SH-SY5Y (cell line): ENCODE measurements around the gene STMN1.

Source experiments
- GATA2 ChIP-seq: IDR thresholded peaks from 2 replicates; pipeline ENCODE4 v1.6.1; 2011; ENCODE audit warnings: mild to moderate bottlenecking, low read depth, low read length
- GATA3 ChIP-seq: IDR thresholded peaks from 2 replicates; pipeline ENCODE4 v1.6.1; 2011; ENCODE audit warnings: low read depth, mild to moderate bottlenecking, low read length, moderate library complexity

The STMN1 gene

GRCh38 chr1:25890239-25891034 is 15.8 kb downstream of the STMN1 start:
- TF ChIP-seq GATA3 (no peak), GATA2 (no peak)

GRCh38 chr1:25889470-25889869 is 16.7 kb downstream of the STMN1 start:
- no peak for TF ChIP-seq GATA3
- TF ChIP-seq GATA2, result no peak

- TF ChIP-seq GATA2, result no peak
- no peak for TF ChIP-seq GATA3
Observed at GRCh38 chr1:25888426-25888987, 17.7 kb downstream of the STMN1 start.

DNA sequence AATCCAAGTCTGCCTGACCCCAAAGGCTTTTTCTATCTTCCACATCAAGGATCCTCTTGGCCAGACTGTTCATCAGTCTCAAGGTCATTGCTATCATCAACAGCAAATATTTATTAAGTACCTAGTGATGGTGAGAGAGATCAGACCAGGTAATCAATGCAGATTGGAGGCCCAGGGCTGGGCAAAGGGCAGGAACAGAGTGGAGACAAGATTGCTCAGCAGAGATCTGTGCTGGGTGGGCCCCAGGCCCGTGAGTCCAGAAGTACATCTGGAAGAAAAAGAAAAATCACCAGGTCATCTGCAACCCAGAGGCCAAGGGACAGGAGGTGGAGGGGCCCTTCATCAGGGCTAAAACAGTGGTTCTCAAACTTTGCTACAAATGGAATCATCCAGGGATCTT is 20.6 kb downstream of the STMN1 start:
- no peak for TF ChIP-seq GATA3
- TF ChIP-seq GATA2, result no peak

DNA sequence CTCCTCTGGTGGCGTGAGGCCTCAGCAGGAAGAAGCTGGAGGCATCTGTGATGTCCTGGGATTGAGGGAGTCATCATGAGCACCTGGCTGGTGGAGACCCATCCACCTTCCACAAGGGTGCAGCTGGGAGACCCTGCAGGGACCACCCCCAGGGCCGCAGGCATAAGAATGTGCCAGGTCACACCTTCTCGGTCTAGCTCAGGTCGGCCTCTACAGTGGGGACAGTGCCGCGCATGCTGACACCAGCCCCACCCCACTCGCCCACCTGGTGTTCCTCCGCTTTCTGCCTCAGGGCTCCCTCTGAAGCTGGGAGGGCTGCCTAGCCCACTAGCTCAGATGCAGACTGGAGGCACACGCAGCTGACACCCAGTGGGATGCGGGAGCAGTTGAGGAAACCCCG is 25.0 kb downstream of the STMN1 start:
- TF ChIP-seq GATA2 (no peak), GATA3 (no peak)

DNA sequence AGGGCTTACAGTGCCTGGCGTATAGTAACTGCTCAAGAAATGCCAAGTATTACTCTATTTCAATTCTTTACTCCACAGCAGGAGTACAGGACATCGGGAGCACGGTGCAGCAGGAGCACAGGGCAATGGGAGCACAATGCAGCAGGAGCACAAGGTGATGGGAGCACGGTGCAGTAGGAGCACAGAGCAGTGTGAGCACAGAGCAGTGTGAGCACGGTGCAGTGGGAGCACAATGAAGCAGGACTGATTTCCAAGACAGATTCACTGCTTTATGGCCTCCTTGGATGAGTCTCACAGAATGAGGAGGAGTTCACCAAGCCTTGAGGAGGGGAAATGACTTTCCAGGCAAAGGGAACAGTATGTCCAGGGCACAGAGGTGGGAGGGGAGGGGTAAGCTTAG is 25.7 kb downstream of the STMN1 start:
- TF ChIP-seq GATA3 (no peak), GATA2 (no peak)

- TF ChIP-seq GATA3, result no peak
- no peak for TF ChIP-seq GATA2
Observed at GRCh38 chr1:25879675-25880074, 26.5 kb downstream of the STMN1 start.

GRCh38 chr1:25878690-25879089 is 27.5 kb downstream of the STMN1 start:
- TF ChIP-seq GATA3 (no peak), GATA2 (no peak)

DNA sequence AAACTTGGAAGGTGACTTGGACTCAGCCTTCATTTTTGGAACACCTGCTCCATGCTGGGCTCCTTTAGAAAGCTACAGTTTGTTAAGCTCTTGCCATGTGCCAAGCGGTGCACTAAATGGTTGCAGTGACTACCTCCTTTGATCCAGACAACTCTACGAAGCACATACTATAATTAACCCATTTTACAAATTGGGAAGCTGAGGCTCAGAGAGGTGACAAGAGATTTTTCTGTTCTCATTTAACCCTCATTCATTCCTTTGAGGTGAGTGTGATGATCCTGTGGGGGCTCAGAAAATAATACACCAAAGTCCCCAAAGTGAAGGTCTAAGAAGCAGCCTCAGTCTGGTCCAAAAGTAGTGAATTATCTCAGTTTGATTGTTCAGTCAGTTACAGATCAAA is 29.1 kb downstream of the STMN1 start:
- TF ChIP-seq GATA2 (no peak), GATA3 (no peak)

- TF ChIP-seq GATA2, result no peak
Observed at GRCh38 chr1:25876693-25877077, 29.5 kb downstream of the STMN1 start.

- no peak for TF ChIP-seq GATA2
- TF ChIP-seq GATA3, result no peak
Observed at GRCh38 chr1:25875856-25876692, 30.1 kb downstream of the STMN1 start.

- TF ChIP-seq GATA3 (no peak), GATA2 (0 out of 2 replicates have a peak, but pooled peaks have one; percentile 7)
Observed at GRCh38 chr1:25875154-25875855, 30.9 kb downstream of the STMN1 start, which contains the start of gene PAQR7. Gene PAQR7, minus strand, starts transcription at chr1:25875708. Its CDS starts 11,869 bp downstream, at chr1:25863839.

DNA sequence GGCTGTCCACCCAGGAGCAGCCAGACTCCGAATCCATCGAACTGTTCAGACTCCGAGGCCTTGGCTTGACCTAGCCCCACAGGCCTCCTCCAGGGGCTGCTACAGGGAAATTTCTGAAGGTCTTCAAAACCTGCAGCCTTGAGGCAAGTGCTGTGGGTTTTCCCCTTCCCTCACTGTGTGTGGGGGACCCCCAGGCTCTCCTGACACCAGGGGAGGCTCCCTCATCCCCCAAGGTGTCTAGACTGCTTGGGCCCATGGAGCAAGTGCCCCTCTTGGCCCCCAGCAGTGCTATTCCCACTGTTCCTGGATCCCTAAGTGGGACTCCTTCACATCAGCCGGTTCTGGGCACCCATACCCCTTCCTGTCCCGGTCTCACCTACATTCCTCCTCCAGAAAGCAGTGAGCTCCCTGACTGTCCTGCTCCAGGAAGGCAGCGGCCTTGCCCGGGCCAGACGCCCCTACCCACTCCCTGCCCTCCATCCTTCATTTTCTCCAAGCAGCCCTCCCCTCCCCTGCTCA is 31.5 kb downstream of the STMN1 start:
- TF ChIP-seq GATA3 (no peak), GATA2 (no peak)

GRCh38 chr1:25874209-25874608 is 32.0 kb downstream of the STMN1 start:
- no peak for TF ChIP-seq GATA2
- no peak for TF ChIP-seq GATA3
